ENCODE results near the gene RBBP9.

The RBBP9 gene

GRCh38 chr20:18497603-18498002 lies 578 bp upstream of the RBBP9 start:
- Histone ChIP-seq H3K9me3 (ENCODE audit: control insufficient read depth, insufficient read depth, low read length) (no peaks in the 10 kb centered on the region), H3K4me1 (ENCODE audit: control insufficient read depth, low read length) (peaks cover 15% of the 10 kb centered on the region), H4K20me1 (ENCODE audit: control insufficient read depth, insufficient read depth, low read depth, low read length) (no peaks in the 10 kb centered on the region), H3K36me3 (ENCODE audit: control insufficient read depth, low read length) (peaks cover 13% of the 10 kb centered on the region), H3F3A (ENCODE audit: control insufficient read depth, insufficient read depth) (no peaks in the 10 kb centered on the region), H3K27ac (ENCODE audit: low read depth, low read length) (no peak overlapping the region), H3K79me2 (ENCODE audit: control insufficient read depth, low read length) (peaks cover 10% of the 10 kb centered on the region; the same call in 1 of the 2 replicates), H3K27me3 (ENCODE audit: control insufficient read depth, low read length) (no peaks in the 10 kb centered on the region), H3K4me2 (ENCODE audit: low read length) (peak overlapping the region; percentile 68), H3K9me2 (replicated peaks; ENCODE audit: control insufficient read depth, low read length) (no peaks in the 10 kb centered on the region), H3K4me3 (ENCODE audit: low read length) (peak overlapping the region; percentile 88)
- no peak for TF ChIP-seq CTCF (IDR thresholded peaks at IDR 0.05; ENCODE audit: low read depth, low read length, poor library complexity, severe bottlenecking)
- no peak for TF ChIP-seq EZH2phosphoT487 (IDR thresholded peaks at IDR 0.05; ENCODE audit: borderline replicate concordance, low read length)

DNA sequence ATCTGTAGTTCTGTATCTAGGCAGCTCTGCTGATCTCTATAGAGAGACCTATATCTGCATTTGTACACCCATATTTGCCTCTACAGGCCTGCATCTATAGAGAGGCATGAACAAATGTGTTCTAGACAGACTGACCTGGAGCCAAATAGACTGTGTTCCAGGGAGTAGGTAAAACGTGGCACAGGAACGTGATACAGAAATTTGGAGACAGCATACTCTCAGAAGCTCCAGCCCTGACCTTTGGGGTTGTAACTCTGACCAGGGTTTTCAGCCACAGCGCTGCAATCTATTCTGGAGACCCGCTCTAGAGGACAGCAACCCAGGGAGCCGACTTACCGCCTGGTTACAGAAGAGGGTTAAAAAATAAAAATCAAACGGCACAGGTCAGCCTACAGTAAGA lies 983 bp downstream of the RBBP9 start:
- Histone ChIP-seq H3K36me3 (ENCODE audit: control insufficient read depth, low read length) (peaks cover 17% of the 10 kb centered on the region), H3K27ac (ENCODE audit: low read depth, low read length) (no peak overlapping the region), H3F3A (ENCODE audit: control insufficient read depth, insufficient read depth) (no peaks in the 10 kb centered on the region), H3K79me2 (ENCODE audit: control insufficient read depth, low read length) (peaks cover 10% of the 10 kb centered on the region; the same call in 1 of the 2 replicates), H3K4me1 (ENCODE audit: control insufficient read depth, low read length) (peaks cover 15% of the 10 kb centered on the region), H3K27me3 (ENCODE audit: control insufficient read depth, low read length) (no peaks in the 10 kb centered on the region), H3K4me3 (ENCODE audit: low read length) (peak overlapping the region; percentile 88), H3K9me3 (ENCODE audit: control insufficient read depth, insufficient read depth, low read length) (no peaks in the 10 kb centered on the region), H4K20me1 (ENCODE audit: control insufficient read depth, insufficient read depth, low read depth, low read length) (no peaks in the 10 kb centered on the region), H3K4me2 (ENCODE audit: low read length) (peak overlapping the region; percentile 68), H3K9me2 (replicated peaks; ENCODE audit: control insufficient read depth, low read length) (no peaks in the 10 kb centered on the region)
- TF ChIP-seq EZH2phosphoT487 (IDR thresholded peaks at IDR 0.05; ENCODE audit: borderline replicate concordance, low read length) = no peak
- TF ChIP-seq CTCF (IDR thresholded peaks at IDR 0.05; ENCODE audit: low read depth, low read length, poor library complexity, severe bottlenecking) = no peak

GRCh38 chr20:18488301-18488700 lies 8.7 kb downstream of the RBBP9 start:
- Histone ChIP-seq H3K9me3 (ENCODE audit: control insufficient read depth, insufficient read depth, low read length) (no peaks in the 10 kb centered on the region), H3K36me3 (ENCODE audit: control insufficient read depth, low read length) (peaks cover 48% of the 10 kb centered on the region), H3K9me2 (replicated peaks; ENCODE audit: control insufficient read depth, low read length) (no peaks in the 10 kb centered on the region), H3K79me2 (ENCODE audit: control insufficient read depth, low read length) (no peaks in the 10 kb centered on the region), H3K4me2 (ENCODE audit: low read length) (no peak overlapping the region), H3K27me3 (ENCODE audit: control insufficient read depth, low read length) (no peaks in the 10 kb centered on the region), H4K20me1 (ENCODE audit: control insufficient read depth, insufficient read depth, low read depth, low read length) (no peaks in the 10 kb centered on the region), H3K4me1 (ENCODE audit: control insufficient read depth, low read length) (no peaks in the 10 kb centered on the region), H3F3A (ENCODE audit: control insufficient read depth, insufficient read depth) (no peaks in the 10 kb centered on the region), H3K4me3 (ENCODE audit: low read length) (no peak overlapping the region), H3K27ac (ENCODE audit: low read depth, low read length) (no peak overlapping the region)
- no peak for TF ChIP-seq CTCF (IDR thresholded peaks at IDR 0.05; ENCODE audit: low read depth, low read length, poor library complexity, severe bottlenecking)
- no peak for TF ChIP-seq EZH2phosphoT487 (IDR thresholded peaks at IDR 0.05; ENCODE audit: borderline replicate concordance, low read length)
